ENCODE data around the gene ZEB2.

Gene ZEB2

GRCh38 chr2:144378551-144378950 is 141.4 kb downstream of the ZEB2 start:
- Histone ChIP-seq H2AFZ (ENCODE audit: insufficient read depth, low read length, poor library complexity) (no peak overlapping the region), H3K79me2 (ENCODE audit: control insufficient read depth, insufficient read depth, low read length, poor library complexity) (no peaks in the 10 kb centered on the region)
- no CpG with 5 or more reads among the region's 5 CpGs for WGBS (ENCODE audit: extremely low coverage, insufficient coverage, insufficient read length)

GRCh38 chr2:144377914-144378313 is 142.0 kb downstream of the ZEB2 start:
- H3K79me2 ChIP-seq (ENCODE audit: control insufficient read depth, insufficient read depth, low read length, poor library complexity) = no peaks in the 10 kb centered on the region
- no peak overlapping the region for H2AK5ac ChIP-seq (ENCODE audit: low read length)
- H3K23ac ChIP-seq (ENCODE audit: low read length) = no peak overlapping the region
- no peak overlapping the region for H3K4ac ChIP-seq (ENCODE audit: low read depth, low read length)
- no peaks in the 10 kb centered on the region for H3K9me3 ChIP-seq (ENCODE audit: insufficient read depth, low read depth, low read length)
- no peak overlapping the region for H2BK5ac ChIP-seq (ENCODE audit: low read depth, low read length, poor library complexity)
- H3K9ac ChIP-seq (ENCODE audit: low read length) = no peak overlapping the region
- peaks cover 3% of the 10 kb centered on the region for H3K79me1 ChIP-seq (ENCODE audit: low read length)
- no peak overlapping the region for H4K91ac ChIP-seq (ENCODE audit: low read depth, low read length)
- DNase-seq = no peak
- H3K36me3 ChIP-seq (ENCODE audit: control insufficient read depth in 1 of 2, insufficient read depth in 2 of 2, low read length in 2 of 2) = no peaks in the 10 kb centered on the region
- no peak overlapping the region for H2AFZ ChIP-seq (ENCODE audit: insufficient read depth, low read length, poor library complexity)
- no peak overlapping the region for H3K27ac ChIP-seq (ENCODE audit: low read depth, low read length)
- no peak overlapping the region for H3K14ac ChIP-seq (ENCODE audit: low read length)
- no peak overlapping the region for H3K4me3 ChIP-seq (ENCODE audit: low read depth, low read length)
- H2BK120ac ChIP-seq (ENCODE audit: insufficient read depth, low read length, poor library complexity) = no peak overlapping the region
- no peaks in the 10 kb centered on the region for H3K27me3 ChIP-seq (ENCODE audit: insufficient read depth, low read length)
- H3K4me1 ChIP-seq (ENCODE audit: control insufficient read depth in 1 of 2, insufficient read depth in 2 of 2, low read length in 2 of 2) = peaks cover 6 to 9% of the 10 kb centered on the region in 2 experiments
- WGBS (ENCODE audit: extremely low coverage, insufficient coverage, insufficient read length) = no CpG with 5 or more reads among the region's 2 CpGs
- H3K4me2 ChIP-seq (ENCODE audit: low read length) = no peak overlapping the region
- H3K18ac ChIP-seq (ENCODE audit: low read length) = no peak overlapping the region
- H4K12ac ChIP-seq (ENCODE audit: low read depth, low read length) = no peak overlapping the region
- no peak overlapping the region for H2BK12ac ChIP-seq (ENCODE audit: low read length)
- no peak overlapping the region for H4K8ac ChIP-seq (ENCODE audit: low read depth, low read length)

More at GRCh38 chr2:144378551-144378950, 141.4 kb downstream of the ZEB2 start:
- Histone ChIP-seq H3K4me3 (ENCODE audit: low read depth, low read length) (no peak overlapping the region), H3K14ac (ENCODE audit: low read length) (no peak overlapping the region), H3K27me3 (ENCODE audit: insufficient read depth, low read length) (no peaks in the 10 kb centered on the region), H3K27ac (ENCODE audit: low read depth, low read length) (no peak overlapping the region), H2BK12ac (ENCODE audit: low read length) (no peak overlapping the region), H4K8ac (ENCODE audit: low read depth, low read length) (no peak overlapping the region), H3K9me3 (ENCODE audit: insufficient read depth, low read depth, low read length) (no peaks in the 10 kb centered on the region), H3K79me1 (ENCODE audit: low read length) (peaks cover 2% of the 10 kb centered on the region), H3K4me1 (ENCODE audit: control insufficient read depth in 1 of 2, insufficient read depth in 2 of 2, low read length in 2 of 2) (peaks cover 6% of the 10 kb centered on the region in 2 experiments), H4K91ac (ENCODE audit: low read depth, low read length) (no peak overlapping the region), H2AK5ac (ENCODE audit: low read length) (no peak overlapping the region), H3K18ac (ENCODE audit: low read length) (no peak overlapping the region), H3K4me2 (ENCODE audit: low read length) (no peak overlapping the region), H2BK120ac (ENCODE audit: insufficient read depth, low read length, poor library complexity) (no peak overlapping the region), H3K4ac (ENCODE audit: low read depth, low read length) (no peak overlapping the region), H2BK5ac (ENCODE audit: low read depth, low read length, poor library complexity) (no peak overlapping the region), H3K9ac (ENCODE audit: low read length) (no peak overlapping the region), H4K12ac (ENCODE audit: low read depth, low read length) (no peak overlapping the region), H3K23ac (ENCODE audit: low read length) (no peak overlapping the region), H3K36me3 (ENCODE audit: control insufficient read depth in 1 of 2, insufficient read depth in 2 of 2, low read length in 2 of 2) (no peaks in the 10 kb centered on the region)
- no peak for DNase-seq

- Histone ChIP-seq H4K91ac (ENCODE audit: low read depth, low read length) (peak overlapping the region; percentile 43), H3K27ac (ENCODE audit: low read depth, low read length) (no peak overlapping the region), H3K36me3 (ENCODE audit: control insufficient read depth in 1 of 2, insufficient read depth in 2 of 2, low read length in 2 of 2) (no peaks in the 10 kb centered on the region), H3K4me2 (ENCODE audit: low read length) (no peak overlapping the region), H3K23ac (ENCODE audit: low read length) (peak overlapping the region; percentile 76), H2AK5ac (ENCODE audit: low read length) (no peak overlapping the region), H3K79me1 (ENCODE audit: low read length) (peaks cover 3% of the 10 kb centered on the region), H3K9ac (ENCODE audit: low read length) (peak overlapping the region; percentile 30), H3K14ac (ENCODE audit: low read length) (no peak overlapping the region), H4K8ac (ENCODE audit: low read depth, low read length) (peak overlapping the region; percentile 44), H3K79me2 (ENCODE audit: control insufficient read depth, insufficient read depth, low read length, poor library complexity) (no peaks in the 10 kb centered on the region), H3K4ac (ENCODE audit: low read depth, low read length) (no peak overlapping the region), H3K4me1 (ENCODE audit: control insufficient read depth in 1 of 2, insufficient read depth in 2 of 2, low read length in 2 of 2) (peaks cover 9 to 13% of the 10 kb centered on the region in 2 experiments), H2AFZ (ENCODE audit: insufficient read depth, low read length, poor library complexity) (no peak overlapping the region), H2BK120ac (ENCODE audit: insufficient read depth, low read length, poor library complexity) (peak overlapping the region; percentile 24), H3K4me3 (ENCODE audit: low read depth, low read length) (no peak overlapping the region), H2BK5ac (ENCODE audit: low read depth, low read length, poor library complexity) (no peak overlapping the region), H2BK12ac (ENCODE audit: low read length) (peak overlapping the region; percentile 34), H3K18ac (ENCODE audit: low read length) (no peak overlapping the region), H3K27me3 (ENCODE audit: insufficient read depth, low read length) (no peaks in the 10 kb centered on the region), H4K12ac (ENCODE audit: low read depth, low read length) (no peak overlapping the region), H3K9me3 (ENCODE audit: insufficient read depth, low read depth, low read length) (no peaks in the 10 kb centered on the region)
- DNase-seq = no peak
- WGBS (ENCODE audit: extremely low coverage, insufficient coverage, insufficient read length) = no CpG with 5 or more reads among the region's 2 CpGs
Observed at GRCh38 chr2:144376926-144377325, 143.0 kb downstream of the ZEB2 start.

GRCh38 chr2:144376460-144376859 is 143.5 kb downstream of the ZEB2 start:
- no peaks in the 10 kb centered on the region for H3K9me3 ChIP-seq (ENCODE audit: insufficient read depth, low read depth, low read length)
- H2BK12ac ChIP-seq (ENCODE audit: low read length) = no peak overlapping the region
- no peak overlapping the region for H3K4me3 ChIP-seq (ENCODE audit: low read depth, low read length)
- no peak overlapping the region for H4K12ac ChIP-seq (ENCODE audit: low read depth, low read length)
- no peak overlapping the region for H3K18ac ChIP-seq (ENCODE audit: low read length)
- peak overlapping the region; percentile 24 for H2BK120ac ChIP-seq (ENCODE audit: insufficient read depth, low read length, poor library complexity)
- peak overlapping the region; percentile 93 for H3K23ac ChIP-seq (ENCODE audit: low read length)
- peak overlapping the region; percentile 44 for H4K8ac ChIP-seq (ENCODE audit: low read depth, low read length)
- H3K36me3 ChIP-seq (ENCODE audit: control insufficient read depth in 1 of 2, insufficient read depth in 2 of 2, low read length in 2 of 2) = no peaks in the 10 kb centered on the region
- no peak overlapping the region for H2AFZ ChIP-seq (ENCODE audit: insufficient read depth, low read length, poor library complexity)
- no peak overlapping the region for H3K27ac ChIP-seq (ENCODE audit: low read depth, low read length)
- H3K4me1 ChIP-seq (ENCODE audit: control insufficient read depth in 1 of 2, insufficient read depth in 2 of 2, low read length in 2 of 2) = peaks cover 9 to 13% of the 10 kb centered on the region in 2 experiments
- no peaks in the 10 kb centered on the region for H3K27me3 ChIP-seq (ENCODE audit: insufficient read depth, low read length)
- peaks cover 5% of the 10 kb centered on the region for H3K79me1 ChIP-seq (ENCODE audit: low read length)
- H2BK5ac ChIP-seq (ENCODE audit: low read depth, low read length, poor library complexity) = no peak overlapping the region
- H3K4ac ChIP-seq (ENCODE audit: low read depth, low read length) = no peak overlapping the region
- no peak for DNase-seq
- H3K14ac ChIP-seq (ENCODE audit: low read length) = no peak overlapping the region
- WGBS (ENCODE audit: extremely low coverage, insufficient coverage, insufficient read length) = no CpG with 5 or more reads among the region's 2 CpGs
- peak overlapping the region; percentile 43 for H4K91ac ChIP-seq (ENCODE audit: low read depth, low read length)
- no peak overlapping the region for H2AK5ac ChIP-seq (ENCODE audit: low read length)
- peak overlapping the region; percentile 30 for H3K9ac ChIP-seq (ENCODE audit: low read length)
- H3K79me2 ChIP-seq (ENCODE audit: control insufficient read depth, insufficient read depth, low read length, poor library complexity) = no peaks in the 10 kb centered on the region
- no peak overlapping the region for H3K4me2 ChIP-seq (ENCODE audit: low read length)
